Body of pancreas (tissue), 4 donors: ENCODE data around the gene BCAS4.

ENCODE experiments used
- CTCF ChIP-seq, 7 experiments: fragments of 450-650 bp in 4 of 7; fragments of 200-600 bp in 3 of 7; sonication (generic) in 3 of 7; IDR thresholded peaks; one replicate each; pipeline ENCODE4 v1.5.1; 2016 to 2019; ENCODE audit warnings: antibody characterized with exemption in 7 of 7
- POLR2A ChIP-seq, 3 donors: fragments of 450-650 bp; IDR thresholded peaks; one replicate each; pipeline ENCODE4 v1.6.1; 2016; ENCODE audit warnings: antibody characterized with exemption in 3 of 3, mild to moderate bottlenecking in 2 of 3

GRCh38 chr20:50876063-50876685, 81.3 kb downstream of the BCAS4 start:
- TF ChIP-seq CTCF (IDR thresholded peaks at IDR 0.05) (no peak), POLR2A (IDR thresholded peaks at IDR 0.05) (no peak)
